GM04504 (cell line): ENCODE data around the gene TMEM184B.
A peak's percentile ranks its signal among the peaks of the same experiment; 100 is the strongest.

Experiments used
- DNase-seq: peaks from one replicate; pipeline ENCODE4 v3.0.0-alpha.2; 2012; ENCODE audit warnings: low read depth

The TMEM184B gene

DNA sequence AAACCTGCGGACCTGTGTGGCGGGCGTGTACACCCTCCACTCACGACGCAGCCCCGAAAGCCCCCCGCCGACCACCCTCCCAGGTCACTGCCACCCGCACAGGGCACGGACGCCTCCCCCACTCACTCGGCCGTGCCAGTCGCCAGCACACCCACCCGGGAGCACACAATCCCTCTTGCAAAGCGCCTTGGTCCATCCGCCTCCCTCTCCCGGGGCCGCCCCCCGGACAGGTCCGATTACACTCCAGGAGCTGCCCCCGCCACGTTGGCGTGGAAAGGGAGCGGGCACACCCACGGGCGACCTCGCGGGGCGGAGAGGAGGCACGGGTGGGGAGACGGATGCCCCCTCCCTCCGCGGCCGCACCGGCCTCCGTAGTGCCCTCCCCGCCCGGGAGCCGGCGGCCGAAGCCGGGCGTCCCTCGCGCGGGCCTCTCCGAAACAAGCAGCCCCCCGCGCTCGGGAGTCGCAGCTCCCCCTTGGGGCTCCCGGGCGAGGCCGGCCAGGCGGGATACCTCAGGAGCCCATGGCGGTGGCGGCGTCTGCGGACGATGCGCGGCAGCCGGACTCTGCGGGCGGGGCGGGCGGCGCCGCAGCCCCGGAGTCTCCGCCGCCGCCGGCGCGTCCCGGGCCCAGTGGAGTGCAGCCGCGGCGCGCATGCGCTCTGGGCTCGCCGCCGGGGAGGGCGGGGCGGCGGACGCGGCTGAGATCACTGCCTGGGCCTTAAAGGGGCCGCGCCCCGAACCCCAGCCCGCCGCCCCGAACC is at the start of gene TMEM184B:
TMEM184B (minus strand) TSS at position 638 of the 762 bp plus-strand sequence. CDS start 25,049 bp downstream, outside the sequence.
- DNase-seq: no peak

DNA sequence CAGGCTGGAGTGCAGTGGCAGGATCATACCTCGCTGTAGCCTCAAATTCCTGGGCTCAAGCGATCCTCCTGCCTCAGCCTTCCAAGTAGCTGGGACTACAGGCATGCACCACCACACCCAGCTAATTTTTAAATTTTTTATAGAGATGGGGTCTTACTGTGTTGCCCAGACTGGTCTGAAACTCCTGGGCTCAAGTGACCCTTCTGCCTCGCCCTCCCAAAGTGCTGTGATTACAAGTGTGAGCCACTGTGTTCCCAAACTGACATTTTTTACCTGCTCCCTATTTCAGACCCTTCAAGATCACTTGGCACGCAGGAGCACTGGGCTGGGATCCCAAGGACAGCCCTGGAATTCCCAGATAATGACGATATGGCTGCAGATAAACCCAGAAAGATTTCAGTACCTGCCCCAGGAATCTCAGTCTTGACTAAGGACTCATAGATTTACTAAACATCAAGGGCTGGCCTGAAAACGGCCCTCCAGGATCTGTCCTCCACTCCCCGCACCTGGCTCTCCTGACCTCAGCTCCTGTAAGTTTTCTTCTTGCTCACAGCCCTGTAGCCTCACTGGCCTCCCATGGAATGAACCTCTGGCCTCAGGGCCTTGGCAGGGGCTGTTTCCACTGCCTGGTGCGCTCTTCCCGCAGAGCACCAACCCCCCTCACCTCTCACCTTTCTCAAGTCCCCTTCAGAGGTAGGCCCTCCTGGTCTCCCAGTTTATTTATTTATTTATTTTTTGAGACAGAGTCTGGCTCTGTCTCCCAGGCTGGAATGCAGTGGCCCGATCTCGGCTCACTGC is 48.0 kb upstream of the TMEM184B start:
- DNase-seq: no peak

DNA sequence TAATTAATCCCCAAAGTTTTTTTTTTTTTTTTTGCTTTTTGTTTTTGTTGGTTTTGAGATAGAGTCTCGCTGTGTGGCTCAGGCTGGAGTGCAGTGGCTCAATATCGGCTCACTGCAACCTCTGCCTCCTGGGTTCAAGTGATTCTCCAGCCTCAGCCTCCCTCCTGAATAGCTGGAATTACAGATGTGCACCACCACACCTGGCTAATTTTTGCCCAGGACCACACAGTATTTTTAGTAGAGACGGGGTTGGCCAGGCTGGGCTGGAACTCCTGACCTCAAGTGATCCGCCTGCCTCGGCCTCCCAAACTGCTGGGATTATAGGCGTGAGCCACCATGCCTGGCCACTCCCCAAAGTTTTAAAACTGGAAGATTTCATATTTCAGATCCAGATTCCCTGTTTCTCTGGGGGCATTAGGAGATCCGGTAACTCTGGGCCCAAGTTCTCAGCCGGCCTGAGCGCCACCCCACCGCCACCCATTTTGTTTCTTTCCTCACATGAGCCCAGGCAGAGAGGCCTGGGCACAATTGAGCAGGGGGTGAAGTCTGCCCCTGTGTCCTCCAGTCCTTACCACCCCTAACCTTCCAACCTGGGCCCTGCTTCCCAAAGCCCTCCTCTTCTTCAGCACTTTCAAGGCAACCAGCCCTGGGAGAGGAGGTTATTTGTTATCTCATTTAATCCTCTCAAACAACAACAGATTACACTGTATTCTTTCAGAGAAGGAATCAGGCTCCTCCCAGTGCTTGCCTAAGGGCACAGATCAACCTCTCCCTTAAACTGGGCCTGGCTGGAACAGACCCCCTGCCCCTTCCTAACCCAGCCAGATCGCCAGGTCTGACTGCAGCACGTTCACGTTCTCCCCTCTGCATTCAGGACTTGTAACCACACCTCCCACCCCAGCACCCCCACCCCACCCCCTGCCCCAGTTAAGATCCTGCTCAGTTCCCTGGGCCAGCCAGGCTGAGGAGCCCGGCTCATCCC is 46.3 kb upstream of the TMEM184B start:
- DNase-seq: no peak

DNA sequence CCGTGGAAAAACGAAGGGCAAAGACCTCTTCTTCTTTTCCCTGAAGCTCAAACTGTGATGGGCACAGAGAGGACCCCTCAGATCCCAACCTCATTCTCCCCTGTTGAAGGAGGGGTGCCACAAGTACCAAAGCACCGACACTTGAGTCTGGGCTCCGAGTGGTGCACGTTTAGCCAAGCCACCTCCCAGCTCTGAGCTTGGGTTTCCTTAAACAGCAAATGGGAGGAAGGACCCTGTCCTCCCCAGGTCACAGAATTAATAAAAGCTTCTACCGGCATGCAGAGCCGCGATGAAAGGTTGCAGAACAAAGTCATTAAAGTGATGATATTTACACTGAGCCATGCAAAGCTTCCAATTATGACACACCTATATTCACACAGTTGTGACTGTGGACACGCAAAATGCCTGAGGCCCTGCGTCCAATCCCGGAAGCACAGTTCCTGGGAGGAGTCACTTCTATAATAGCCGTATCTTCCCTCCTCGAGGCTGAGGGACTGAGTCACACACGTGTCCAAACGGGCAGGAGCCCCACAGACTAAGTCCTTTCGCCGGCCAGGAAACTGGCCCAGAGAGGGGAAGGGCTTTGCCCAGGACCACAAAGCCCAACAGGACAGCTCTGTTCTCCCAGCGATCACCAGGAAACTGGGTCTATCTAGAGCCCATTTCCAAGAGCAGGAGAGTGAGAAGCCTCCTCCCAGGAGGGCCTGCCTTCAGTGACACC is 45.3 kb upstream of the TMEM184B start:
- DNase-seq: peak; percentile 92

DNA sequence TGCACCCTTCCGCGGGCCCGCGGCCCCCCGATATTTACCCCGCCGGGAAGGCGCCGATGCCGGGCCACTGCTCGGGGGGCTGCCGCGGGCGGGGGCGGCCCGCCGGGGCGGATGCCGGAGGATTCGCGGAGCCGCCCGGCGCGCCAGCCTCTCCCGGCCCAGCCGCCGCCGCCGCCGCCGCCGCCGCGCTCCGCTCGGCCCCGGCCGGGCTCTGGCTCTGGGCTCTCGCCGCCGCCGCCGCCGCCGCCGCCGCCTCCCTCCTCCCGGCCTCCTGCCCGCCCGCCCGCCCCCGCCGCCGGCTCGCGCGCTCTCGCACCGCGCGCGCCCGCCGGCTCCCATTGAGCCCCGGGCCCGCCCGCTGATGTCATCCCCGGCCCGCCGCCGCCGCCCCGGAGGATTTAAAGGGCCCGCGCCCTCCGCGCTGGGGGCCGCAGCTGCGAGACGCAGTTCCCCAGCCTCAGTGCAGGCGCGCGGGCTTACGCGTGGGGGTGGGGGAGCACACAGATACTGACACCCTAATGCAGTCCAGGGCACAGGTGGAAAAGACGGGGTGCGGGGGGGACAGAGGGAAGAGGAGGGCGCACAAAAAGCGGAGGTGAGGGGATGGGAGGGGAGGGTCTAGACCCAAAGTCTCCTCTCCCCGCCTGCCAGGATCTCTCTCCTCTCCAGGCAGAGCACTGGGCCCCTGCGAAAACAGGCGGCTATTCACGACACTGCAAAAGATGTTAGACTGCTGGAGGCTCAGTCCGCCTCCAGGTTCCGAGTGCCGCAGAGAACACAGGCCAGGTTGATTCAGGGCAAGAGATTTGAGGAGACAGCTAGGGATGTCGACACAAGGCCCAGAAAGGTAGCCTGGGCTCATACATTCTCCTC is 44.5 kb upstream of the TMEM184B start, which contains the start of gene CSNK1E:
CSNK1E (minus strand) TSS at position 312 of the 873 bp plus-strand sequence. CDS start 3,276 bp downstream, outside the sequence.
- no peak for DNase-seq

DNA sequence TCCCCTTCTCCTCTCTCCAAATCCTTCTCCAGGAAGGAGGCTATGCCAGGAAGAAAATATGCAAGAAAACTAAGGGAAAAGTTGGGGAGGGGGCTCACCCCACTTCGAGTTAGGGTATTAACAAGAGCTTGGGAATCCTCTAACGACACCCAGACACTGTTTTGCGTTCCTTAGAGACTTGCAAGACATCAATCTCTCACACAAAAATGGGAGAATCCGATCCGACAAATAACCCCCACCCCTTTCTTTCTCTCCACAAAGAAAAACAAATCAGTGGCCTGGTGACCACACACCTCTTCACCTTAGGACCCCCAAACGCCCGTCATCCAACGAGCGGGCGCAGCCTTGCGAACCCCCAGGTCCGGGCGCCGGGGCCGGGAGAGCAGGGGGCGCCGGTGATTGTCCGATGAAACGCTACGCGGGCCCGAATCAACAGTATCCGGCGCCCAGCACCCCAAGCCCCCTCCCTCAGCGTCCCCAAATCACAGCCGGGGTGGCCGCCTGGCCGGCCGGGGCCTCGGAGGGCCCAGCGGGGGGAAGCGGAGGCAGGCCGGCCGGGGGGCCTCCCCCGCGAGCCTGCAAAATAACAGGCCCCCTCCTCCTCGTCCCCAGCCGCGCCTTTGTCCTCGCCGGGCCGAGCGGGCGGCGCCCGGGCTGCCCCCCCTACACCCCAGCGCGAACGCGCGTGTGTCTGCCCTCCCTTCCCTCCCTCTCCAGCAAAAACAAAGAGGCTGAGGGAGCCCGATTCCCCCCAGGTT is 43.7 kb upstream of the TMEM184B start:
- no peak for DNase-seq

DNA sequence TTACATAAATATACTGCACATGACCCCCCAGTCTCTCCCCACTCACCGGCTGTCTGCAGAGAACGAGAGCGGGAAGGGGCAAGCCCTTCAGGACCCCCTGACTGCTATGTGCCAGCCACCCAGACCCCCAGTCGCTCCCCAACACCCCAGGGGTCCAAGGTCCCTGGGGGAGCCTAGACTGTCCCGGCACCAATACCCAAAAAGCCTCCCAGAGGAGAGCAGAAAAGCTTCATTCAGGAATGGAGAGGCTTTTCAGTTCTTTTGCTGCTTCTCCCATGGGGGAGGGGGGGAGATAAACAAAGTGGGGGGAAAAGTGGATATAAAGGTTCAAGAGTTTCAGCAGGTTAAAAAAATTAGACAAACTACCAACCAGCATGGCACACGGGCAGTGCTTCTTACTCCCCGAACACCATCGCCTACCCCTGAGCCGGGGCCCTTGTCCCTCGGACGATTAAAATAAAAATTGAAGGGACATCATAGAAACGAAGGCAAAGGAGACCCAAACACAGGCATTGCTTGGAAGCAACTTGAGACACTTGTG is 43.1 kb upstream of the TMEM184B start:
- no peak for DNase-seq

DNA sequence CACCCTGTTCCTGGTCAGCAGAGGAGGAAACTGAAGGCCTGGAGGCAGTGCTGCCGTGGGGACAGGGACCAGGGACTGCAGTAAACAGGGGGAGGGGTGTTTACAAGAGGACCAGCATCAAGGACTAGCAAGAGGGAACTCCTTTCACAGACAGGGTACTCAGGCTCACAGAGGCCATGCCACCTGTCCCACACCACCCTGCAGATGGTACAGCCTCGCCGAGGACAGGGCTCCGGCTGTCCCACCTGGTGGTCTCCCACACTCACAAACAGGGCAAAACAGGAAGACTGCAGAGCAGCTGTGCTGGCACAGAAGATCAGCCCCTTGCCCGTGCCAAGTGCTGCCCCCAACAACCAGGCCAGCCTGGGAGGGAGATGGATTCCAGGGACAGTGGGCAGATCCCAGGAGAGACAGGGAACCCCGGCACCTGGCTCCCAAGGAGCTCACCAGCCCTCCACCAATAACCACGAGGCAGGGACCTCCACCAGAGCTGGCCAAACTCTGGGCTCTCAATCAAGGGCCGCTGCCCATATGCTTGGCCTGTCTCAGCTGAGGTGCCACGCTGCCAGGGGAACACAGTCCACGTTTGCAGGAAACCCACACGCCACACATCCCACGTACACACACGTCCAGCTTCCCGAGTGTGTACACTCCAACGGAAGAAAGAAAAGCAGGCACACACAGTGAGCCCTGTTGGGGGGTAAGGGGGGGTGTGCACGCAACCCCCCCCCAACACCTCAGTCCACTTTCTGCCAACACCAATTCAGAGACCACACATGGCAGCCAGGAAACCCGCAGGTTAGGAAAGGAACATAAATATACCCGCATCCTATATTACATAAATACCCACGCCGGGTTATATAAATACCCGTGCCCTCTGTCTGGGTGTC is 42.4 kb upstream of the TMEM184B start:
- no peak for DNase-seq

DNA sequence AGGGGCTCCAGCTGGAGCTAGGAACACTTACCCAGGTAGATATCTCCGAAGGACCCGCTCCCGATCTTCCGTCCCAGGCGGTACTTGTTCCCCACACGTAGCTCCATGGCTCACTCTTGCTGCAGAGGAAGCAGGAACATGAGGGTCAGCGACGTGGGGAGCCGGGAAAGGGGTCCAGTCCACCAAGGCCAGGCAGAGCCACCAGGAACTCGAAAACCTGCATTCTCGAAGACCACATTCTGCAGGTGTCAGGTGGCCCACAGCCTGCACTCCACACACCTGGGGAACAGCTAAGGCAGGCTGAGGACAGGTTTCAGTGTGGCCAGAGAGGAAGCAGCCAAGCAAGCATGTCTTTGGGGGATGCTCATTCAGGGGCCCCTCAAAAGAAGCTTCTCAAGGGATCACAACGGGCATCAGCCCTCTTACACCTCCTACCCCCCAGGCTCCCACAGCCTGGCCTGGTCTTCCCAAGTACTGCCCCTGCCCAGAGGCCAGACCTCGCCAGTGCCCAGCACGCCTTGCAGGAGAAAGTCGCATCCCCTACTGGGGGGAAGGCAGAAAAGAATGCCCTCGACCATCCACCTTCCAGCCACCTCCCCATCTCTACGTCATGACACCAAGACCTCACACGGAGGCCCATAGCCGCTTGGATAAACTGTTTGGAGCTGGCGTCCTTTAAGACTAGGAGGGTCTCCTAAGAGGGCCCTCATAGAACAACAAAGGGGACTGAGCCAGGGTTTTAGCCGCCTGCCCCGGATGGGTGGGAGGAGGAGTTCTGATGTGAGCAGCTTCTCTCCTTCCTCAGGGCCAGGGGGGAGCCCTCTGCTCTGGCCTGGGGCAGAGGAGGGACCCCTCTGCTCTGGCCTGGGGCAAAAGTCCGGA is 41.5 kb upstream of the TMEM184B start:
- DNase-seq: no peak

DNA sequence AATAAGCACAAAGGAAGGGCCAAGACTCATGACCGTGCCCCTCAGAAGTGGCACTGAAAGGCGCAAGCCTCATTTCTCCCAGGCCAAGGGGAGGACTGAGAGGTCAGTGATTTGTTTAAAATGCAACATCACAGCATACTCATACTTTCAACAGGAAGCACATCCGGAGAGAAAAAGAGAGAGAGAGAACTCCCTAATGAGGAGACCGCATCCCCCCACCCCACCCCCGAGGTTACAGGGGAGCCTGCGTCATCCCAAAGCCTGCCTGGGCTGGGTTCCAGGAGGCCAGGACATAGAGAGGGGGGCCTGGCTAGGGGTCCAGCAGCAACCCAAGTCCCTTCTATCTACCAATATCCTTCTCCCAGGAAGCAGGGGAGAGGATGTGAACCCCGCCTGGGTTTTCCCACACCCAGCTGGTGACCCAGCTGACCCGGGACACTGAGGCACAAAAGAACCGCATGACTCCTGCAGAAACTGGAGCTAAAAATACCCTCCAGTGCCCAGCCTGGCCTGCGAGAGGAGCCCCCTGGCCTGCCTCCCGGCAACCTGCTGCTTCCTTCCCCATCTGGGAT is 40.7 kb upstream of the TMEM184B start:
- DNase-seq: peak; percentile 77

DNA sequence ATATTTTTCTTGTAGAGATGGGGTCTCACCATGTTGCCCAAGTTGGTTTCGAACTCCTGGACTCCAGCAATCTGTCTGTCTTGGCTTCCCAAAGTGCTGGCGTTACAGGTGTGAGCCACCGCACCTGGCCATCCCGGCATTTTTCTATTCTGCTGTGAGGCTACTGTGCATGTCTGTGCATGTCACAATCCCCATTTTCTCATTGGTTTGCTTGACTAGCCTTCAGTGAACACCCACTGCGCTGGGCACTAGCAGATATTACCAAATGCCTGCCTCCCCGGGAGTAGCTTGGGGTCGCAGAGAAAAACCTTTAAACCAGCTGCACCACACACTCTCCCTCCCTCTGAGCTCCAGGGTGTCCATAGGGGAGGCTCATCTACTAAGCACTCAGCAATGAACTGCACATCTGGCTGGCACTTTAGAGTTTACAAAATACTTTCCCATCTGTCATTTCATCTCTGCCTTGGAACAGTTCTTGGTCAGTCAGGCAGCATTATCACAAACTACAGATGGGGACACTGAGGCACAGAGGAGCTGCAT is 39.5 kb upstream of the TMEM184B start:
- DNase-seq: no peak

DNA sequence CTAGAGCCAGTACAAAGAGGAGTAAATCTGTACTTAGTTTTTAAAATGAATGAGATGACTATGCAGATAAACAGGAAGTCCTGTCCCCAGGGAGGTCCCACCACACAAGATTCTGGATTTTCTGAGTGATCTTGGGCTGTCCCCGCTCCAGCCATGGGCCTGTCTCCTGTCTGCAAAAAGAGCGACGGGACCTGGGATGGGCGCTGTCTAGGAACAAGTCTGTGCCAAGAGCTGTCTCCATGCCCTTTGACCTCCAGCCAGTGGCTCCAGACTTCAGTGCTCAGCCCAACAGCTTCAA is 38.5 kb upstream of the TMEM184B start:
- DNase-seq: no peak

DNA sequence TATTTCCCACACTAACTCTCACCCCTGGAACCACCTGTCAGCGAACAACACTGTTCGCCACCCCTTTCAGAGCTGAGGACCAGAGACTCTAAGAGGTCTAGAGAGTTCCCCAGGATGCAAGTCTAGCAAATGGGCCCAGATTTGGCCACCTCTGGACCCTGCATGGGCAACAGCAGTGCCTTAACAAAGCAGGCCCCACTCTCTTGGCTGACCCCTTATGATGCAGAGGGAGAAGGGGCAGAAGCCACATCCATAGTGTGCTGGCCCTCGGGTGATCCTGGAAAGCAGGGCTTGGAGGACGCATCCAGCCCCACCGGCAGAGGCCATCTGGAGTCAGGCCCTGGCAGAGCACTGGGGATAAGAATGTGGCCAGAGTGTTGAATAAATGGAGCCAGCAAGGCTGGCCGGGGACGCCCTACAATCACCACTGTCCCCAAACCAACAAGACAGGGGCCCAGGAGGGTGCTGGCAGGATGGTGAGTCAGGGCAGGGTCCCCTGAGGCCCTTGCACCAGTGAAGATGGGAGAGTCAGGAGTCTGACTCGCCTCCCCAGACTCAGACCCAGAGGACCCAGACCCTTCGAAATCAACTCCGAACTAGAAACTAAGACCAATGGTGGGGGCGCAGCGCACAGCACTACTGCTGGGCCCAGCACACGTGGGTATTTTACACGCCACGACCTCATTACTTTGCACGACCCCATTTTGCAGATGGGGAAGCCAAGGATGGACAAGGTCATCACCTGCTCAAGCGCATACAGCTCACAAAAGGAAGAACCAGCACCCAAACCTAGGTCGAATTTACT is 37.9 kb upstream of the TMEM184B start:
- DNase-seq: no peak

DNA sequence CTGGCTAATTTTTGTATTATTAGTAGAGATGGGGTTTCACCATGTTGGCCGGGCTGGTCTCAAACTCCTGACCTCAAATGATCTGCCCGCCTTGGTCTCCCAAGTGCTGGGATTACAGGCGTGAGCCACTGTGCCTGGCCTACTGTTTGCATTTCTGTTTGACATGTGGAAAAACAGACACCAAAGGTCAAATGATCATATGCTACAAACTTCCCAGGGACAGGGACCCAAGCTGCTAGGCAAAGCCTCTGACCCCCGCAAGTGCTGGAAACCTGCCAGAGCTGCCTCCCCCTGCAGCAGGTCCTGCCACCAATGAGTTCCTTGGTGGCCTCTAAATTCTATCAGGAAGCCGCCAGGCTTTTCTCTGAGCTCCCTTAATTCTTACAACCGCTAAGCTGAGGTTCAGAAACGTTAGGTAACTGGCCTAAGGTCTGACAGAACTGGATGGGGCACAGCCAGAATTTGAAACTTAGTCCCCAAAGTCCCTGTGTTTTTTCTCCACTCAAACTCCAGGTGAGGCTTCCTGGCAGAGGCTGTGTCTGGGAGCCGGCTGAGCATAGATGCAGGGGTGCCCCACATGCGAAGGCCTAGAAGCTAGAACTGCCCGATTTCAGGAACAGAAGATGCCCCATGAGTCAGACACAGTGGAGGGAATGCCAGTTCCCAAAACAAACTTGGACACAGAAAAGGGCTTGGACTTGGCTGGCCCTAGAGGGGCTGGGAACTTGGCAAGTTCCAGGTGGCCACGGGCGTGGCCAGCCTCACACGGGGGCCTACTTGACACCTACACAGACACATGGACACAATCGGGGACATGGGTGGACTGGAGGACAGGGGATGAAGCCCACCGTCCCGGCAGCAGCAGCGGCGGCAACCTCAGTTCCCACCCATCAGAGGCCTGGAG is 37.1 kb upstream of the TMEM184B start:
- no peak for DNase-seq
